ENCODE measurements around the gene SNX14.

Gene SNX14

GRCh38 chr6:85496009-85496579 lies 97.6 kb downstream of the SNX14 start:
- no peak for DNase-seq

- DNase-seq: peak; percentile 13 to 21
These were observed 98.8 kb downstream of the SNX14 start for GRCh38 chr6:85494547-85495536.

GRCh38 chr6:85493389-85493788 lies 100.3 kb downstream of the SNX14 start:
- peak; percentile 50 to 65 for DNase-seq

- DNase-seq: no peak
These were observed 103.0 kb downstream of the SNX14 start for GRCh38 chr6:85490516-85491248.

- DNase-seq: no peak
These were observed 108.7 kb downstream of the SNX14 start for GRCh38 chr6:85484948-85485347.

- DNase-seq: no peak
These were observed 109.8 kb downstream of the SNX14 start for GRCh38 chr6:85483846-85484245.

- DNase-seq: peak; percentile 63 to 67
These were observed 110.6 kb downstream of the SNX14 start for GRCh38 chr6:85482905-85483700.

GRCh38 chr6:85482206-85482904 lies 111.3 kb downstream of the SNX14 start:
- DNase-seq: no peak

- DNase-seq: no peak
These were observed 114.5 kb downstream of the SNX14 start for GRCh38 chr6:85479208-85479607.

- DNase-seq: no peak
These were observed 117.1 kb downstream of the SNX14 start for GRCh38 chr6:85476532-85476931.

GRCh38 chr6:85473748-85474147 lies 119.9 kb downstream of the SNX14 start:
- DNase-seq: no peak

GRCh38 chr6:85472744-85473143 lies 120.9 kb downstream of the SNX14 start:
- no peak for DNase-seq

GRCh38 chr6:85470023-85470410 lies 123.6 kb downstream of the SNX14 start:
- DNase-seq: peak; percentile 81 to 91

GRCh38 chr6:85469276-85470022 lies 124.2 kb downstream of the SNX14 start:
- DNase-seq: no peak

GRCh38 chr6:85468326-85468725 lies 125.3 kb downstream of the SNX14 start:
- no peak for DNase-seq

GRCh38 chr6:85465762-85466161 lies 127.9 kb downstream of the SNX14 start:
- DNase-seq: no peak

- DNase-seq: peak; percentile 40 to 55
These were observed 128.9 kb downstream of the SNX14 start for GRCh38 chr6:85464722-85465150.

GRCh38 chr6:85464260-85464644 lies 129.4 kb downstream of the SNX14 start:
- peak; percentile 88 for DNase-seq

GRCh38 chr6:85463621-85464259 lies 129.9 kb downstream of the SNX14 start:
- no peak for DNase-seq

GRCh38 chr6:85462673-85463072 lies 131.0 kb downstream of the SNX14 start:
- DNase-seq: no peak

GRCh38 chr6:85461798-85462170 lies 131.9 kb downstream of the SNX14 start:
- DNase-seq: no peak
